B cell (primary cell): Measurements from ENCODE around the gene CSE1L. TPM values are rescaled to one million over a fixed set of nuclear protein-coding genes. Genes with fewer than 3 reads are reported as not detected.
"Not testable (repeated sequence)": the region's sequence is repeated elsewhere in the genome, so short reads cannot be mapped to it uniquely, and the experiment has no call there.

Experiments used
- ATAC-seq: fragments of 200-7000 bp; cut with Tn5 transposase; one replicate; pipeline ENCODE4 v1.10.0; 2021; ENCODE audit warnings: low read depth, mild to moderate bottlenecking, moderate number of reproducible peaks, moderate library complexity
- CTCF ChIA-PET: fragments of 350-600 bp; sonication (Branson Sonifier 250); formaldehyde crosslinking; loops from one replicate; lab custom pipeline; 2021; ENCODE audit warnings: antibody characterized with exemption, inconsistent platforms; lab: Charles Lee
- POLR2A ChIA-PET: fragments of 350-600 bp; sonication (Branson Sonifier 250); formaldehyde crosslinking; loops from one replicate; lab custom pipeline; 2021; ENCODE audit warnings: antibody characterized with exemption; lab: Charles Lee
- DNase-seq: peaks from one replicate; pipeline ENCODE4 v3.0.0; 2013
- H2AFZ ChIP-seq: 2 replicates; pipeline ENCODE4 v1.6.1; 2012; ENCODE audit warnings: mild to moderate bottlenecking, low read depth, low read length; ENCODE audit not compliant: insufficient read depth, poor library complexity, severe bottlenecking
- H3K27ac ChIP-seq, 2 donors: 1 replicate in 1 of 2; 2 replicates in 1 of 2; pipeline ENCODE4 v1.5.1; 2012 to 2013; ENCODE audit warnings: low read length in 2 of 2, mild to moderate bottlenecking in 2 of 2, moderate library complexity in 1 of 2
- H3K27me3 ChIP-seq, 4 experiments: fragments of 200-600 bp in 1 of 4; sonication (generic) in 1 of 4; replicated peaks in 1 of 4; 1 replicate in 2 of 4; 2 replicates in 2 of 4; pipeline versions ENCODE4 v1.6.1 to v1.7.0; 2013 to 2016; ENCODE audit warnings: low read length in 3 of 4, mild to moderate bottlenecking in 2 of 4, mixed read lengths in 1 of 4, moderate library complexity in 1 of 4; ENCODE audit not compliant: insufficient read depth in 4 of 4, control insufficient read depth in 3 of 4; ENCODE audit errors: control extremely low read depth in 1 of 4
- H3K36me3 ChIP-seq, 2 experiments: replicated peaks in 1 of 2; 1 replicate in 1 of 2; 2 replicates in 1 of 2; pipeline versions ENCODE4 v1.6.1 to v1.7.1; 2013; ENCODE audit warnings: low read length in 1 of 2; ENCODE audit not compliant: insufficient read depth in 2 of 2, control insufficient read depth in 1 of 2; ENCODE audit errors: control extremely low read depth in 1 of 2, extremely low read depth in 1 of 2
- H3K4me1 ChIP-seq, 2 donors: fragments of 200-600 bp in 1 of 2; sonication (generic) in 1 of 2; 1 replicate in 1 of 2; 2 replicates in 1 of 2; pipeline versions ENCODE4 v1.5.1 to v1.6.1; 2013 to 2017; ENCODE audit warnings: low read length in 2 of 2; ENCODE audit not compliant: control insufficient read depth in 2 of 2, insufficient read depth in 2 of 2
- H3K4me2 ChIP-seq: replicated peaks from 2 replicates; pipeline ENCODE3; 2012; ENCODE audit warnings: mild to moderate bottlenecking, low read depth, low read length; ENCODE audit not compliant: poor library complexity, severe bottlenecking
- H3K4me3 ChIP-seq, 5 experiments: fragments of 200-600 bp in 1 of 5; sonication (generic) in 1 of 5; 1 replicate in 3 of 5; 2 replicates in 2 of 5; pipeline versions ENCODE4 v1.5.1 to v1.7.0; 2011 to 2016; ENCODE audit warnings: low read length in 4 of 5, mild to moderate bottlenecking in 4 of 5, low read depth in 2 of 5, control low read depth in 1 of 5, moderate library complexity in 1 of 5; ENCODE audit not compliant: insufficient read depth in 1 of 5; ENCODE audit errors: control extremely low read depth in 1 of 5, extremely low read depth in 1 of 5
- H3K79me2 ChIP-seq: fragments of 200-600 bp; sonication (generic); one replicate; pipeline ENCODE4 v1.6.0; 2016; ENCODE audit warnings: low read length; ENCODE audit not compliant: control insufficient read depth, insufficient read depth
- H3K9ac ChIP-seq: fragments of 200-600 bp; sonication (generic); 2 replicates; pipeline ENCODE4 v1.6.1; 2017; ENCODE audit warnings: mild to moderate bottlenecking, low read length, moderate library complexity
- H3K9me3 ChIP-seq, 3 donors: one replicate each; pipeline versions ENCODE4 v1.6.1 to v1.7.1; 2013; ENCODE audit warnings: low read length in 2 of 3; ENCODE audit not compliant: control insufficient read depth in 2 of 3, insufficient read depth in 1 of 3; ENCODE audit errors: control extremely low read depth in 1 of 3
- H4K20me1 ChIP-seq: 2 replicates; pipeline ENCODE4 v1.6.0; 2012; ENCODE audit warnings: mild to moderate bottlenecking, low read length; ENCODE audit not compliant: insufficient read depth, control insufficient read depth, poor library complexity, severe bottlenecking
- H3K27ac Mint-ChIP-seq: one replicate; pipeline ENCODE4 v1.8.0; 2021; ENCODE audit warnings: mixed read lengths
- H3K27me3 Mint-ChIP-seq: one replicate; pipeline ENCODE4 v1.8.0; 2021; ENCODE audit warnings: mixed read lengths
- H3K4me1 Mint-ChIP-seq: one replicate; pipeline ENCODE4 v1.8.0; 2021; ENCODE audit warnings: mixed read lengths
- H3K4me3 Mint-ChIP-seq: one replicate; pipeline ENCODE4 v1.8.0; 2021; ENCODE audit warnings: mixed read lengths
- H3K9me3 Mint-ChIP-seq: one replicate; pipeline ENCODE4 v1.8.0; 2022; ENCODE audit warnings: mixed read lengths; ENCODE audit not compliant: insufficient read depth
- EZH2 ChIP-seq: IDR thresholded peaks from 2 replicates; pipeline ENCODE4 v1.6.1; 2012; ENCODE audit warnings: borderline replicate concordance, low read depth, mild to moderate bottlenecking, moderate library complexity, low read length; ENCODE audit not compliant: insufficient read depth, poor library complexity, severe bottlenecking
- WGBS: methylation state at CpG from one replicate; pipeline ENCODE4 v1.1.5; 2013; ENCODE audit warnings: missing lambda C conversion rate; ENCODE audit not compliant: insufficient coverage; 5-methylcytosine and 5-hydroxymethylcytosine counted together
- intact Hi-C: fragments of 100-400 bp; cut with micrococcal nuclease; formaldehyde crosslinking; loops from one replicate; pipeline ENCODE4 v1.10.0; 2022
- polyA plus RNA-seq: library from polyadenylated mRNA; depleted of rRNA; stranded (reverse); fragments of >200 nt; gene quantifications from 2 replicates; pipeline ENCODE4 v1.2.3, GENCODE V29; 2012
- total RNA-seq, 2 donors: library from RNA; stranded (reverse); fragments of 120-200 nt in 1 of 2; gene quantifications; 1 replicate in 1 of 2; 2 replicates in 1 of 2; pipeline versions ENCODE4 v1.2.3 to v1.2.4, GENCODE V29; 2013 to 2022
- TF ChIP-seq, protein P1 (sequence below): fragments of 200-600 bp; IDR thresholded peaks from one replicate; pipeline ENCODE4 v1.8.0; 2022; ENCODE audit warnings: antibody characterized with exemption, mild to moderate bottlenecking

The CSE1L gene
- total and polyA plus RNA-seq, 2 donors (not counting 1 experiment from before 2014, with no cell fraction given), result 7.6 to 38.0 TPM

DNA sequence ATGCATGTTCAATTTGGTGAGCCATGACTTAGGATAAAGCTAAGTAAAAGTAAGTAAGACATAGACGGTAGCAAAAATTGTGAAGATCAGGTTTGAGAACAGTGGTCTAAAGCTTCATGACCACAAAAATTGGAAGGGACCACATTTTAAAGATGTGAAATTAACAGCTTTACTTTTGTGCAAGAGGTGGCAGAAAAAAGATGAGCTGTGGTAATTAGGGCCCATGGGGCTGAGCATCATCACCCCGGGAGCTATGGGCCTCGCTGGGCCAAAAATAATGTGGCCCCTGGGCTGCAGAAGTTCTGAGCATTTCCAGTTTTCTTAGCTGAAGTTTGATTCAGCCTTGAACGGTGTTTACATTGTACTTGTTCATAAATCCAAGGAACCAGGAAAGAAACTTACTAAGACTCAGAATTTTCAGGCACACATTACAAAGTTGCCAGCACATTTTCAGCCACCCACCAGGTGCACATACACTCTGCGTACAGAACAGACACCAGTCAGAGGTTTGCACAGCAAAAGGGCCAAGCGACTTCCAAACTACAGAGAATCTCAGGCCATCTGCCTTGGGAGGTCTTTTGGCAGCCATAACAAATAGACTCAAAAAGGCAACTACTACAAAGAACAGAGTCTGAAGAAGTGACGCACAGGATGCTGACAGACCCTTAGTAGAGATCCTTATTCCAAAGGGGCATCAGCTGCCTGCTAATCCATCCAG is 57.7 kb downstream of the CSE1L start:
- peaks cover 15 to 27% of the 10 kb centered on the region in 2 donors for H3K4me1 ChIP-seq
- H3K79me2 ChIP-seq, result peaks cover 2% of the 10 kb centered on the region
- no peak overlapping the region for H3K4me2 ChIP-seq
- ChIA-PET POLR2A (no interaction called here), CTCF (no interaction called here)
- Mint-ChIP-seq H3K27ac (no peak overlapping the region), H3K4me1 (peaks cover 21% of the 10 kb centered on the region), H3K4me3 (no peak overlapping the region), H3K9me3 (no peaks in the 10 kb centered on the region), H3K27me3 (no peaks in the 10 kb centered on the region)
- no peak for TF ChIP-seq EZH2
- TF ChIP-seq, protein P1, sequence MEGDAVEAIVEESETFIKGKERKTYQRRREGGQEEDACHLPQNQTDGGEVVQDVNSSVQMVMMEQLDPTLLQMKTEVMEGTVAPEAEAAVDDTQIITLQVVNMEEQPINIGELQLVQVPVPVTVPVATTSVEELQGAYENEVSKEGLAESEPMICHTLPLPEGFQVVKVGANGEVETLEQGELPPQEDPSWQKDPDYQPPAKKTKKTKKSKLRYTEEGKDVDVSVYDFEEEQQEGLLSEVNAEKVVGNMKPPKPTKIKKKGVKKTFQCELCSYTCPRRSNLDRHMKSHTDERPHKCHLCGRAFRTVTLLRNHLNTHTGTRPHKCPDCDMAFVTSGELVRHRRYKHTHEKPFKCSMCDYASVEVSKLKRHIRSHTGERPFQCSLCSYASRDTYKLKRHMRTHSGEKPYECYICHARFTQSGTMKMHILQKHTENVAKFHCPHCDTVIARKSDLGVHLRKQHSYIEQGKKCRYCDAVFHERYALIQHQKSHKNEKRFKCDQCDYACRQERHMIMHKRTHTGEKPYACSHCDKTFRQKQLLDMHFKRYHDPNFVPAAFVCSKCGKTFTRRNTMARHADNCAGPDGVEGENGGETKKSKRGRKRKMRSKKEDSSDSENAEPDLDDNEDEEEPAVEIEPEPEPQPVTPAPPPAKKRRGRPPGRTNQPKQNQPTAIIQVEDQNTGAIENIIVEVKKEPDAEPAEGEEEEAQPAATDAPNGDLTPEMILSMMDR, result no peak
- no peaks in the 10 kb centered on the region for H3K9me3 ChIP-seq
- no peaks in the 10 kb centered on the region for H3K27me3 ChIP-seq
- DNase-seq (no peak), ATAC-seq (no peak)
- no peak overlapping the region for H3K9ac ChIP-seq
- H3K27ac ChIP-seq, result no peak overlapping the region
- peaks cover 0 to 26% of the 10 kb centered on the region in 2 experiments for H3K36me3 ChIP-seq
- no peak overlapping the region for H3K4me3 ChIP-seq
- WGBS, result 96% methylated on average over 7 of the region's 7 CpGs
- H2AFZ ChIP-seq, result no peak overlapping the region
- intact Hi-C loops, result no loop called here
- no peaks in the 10 kb centered on the region for H4K20me1 ChIP-seq

DNA sequence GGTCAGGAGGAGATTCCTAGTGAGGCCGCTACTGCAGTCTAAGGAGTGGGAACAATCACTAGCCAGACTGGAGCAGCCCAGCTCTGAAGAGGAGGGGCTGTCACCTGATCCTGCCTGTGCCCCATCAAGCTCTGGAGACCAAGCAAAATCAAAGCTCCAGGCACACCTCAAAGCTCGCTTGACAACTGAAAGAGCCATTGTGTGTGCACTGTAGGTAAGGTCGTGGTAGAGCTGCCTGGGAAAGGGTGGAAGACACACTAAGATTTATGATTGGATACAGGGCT is 58.2 kb downstream of the CSE1L start:
- ChIA-PET CTCF (no interaction called here), POLR2A (no interaction called here)
- Mint-ChIP-seq H3K4me1 (peaks cover 18% of the 10 kb centered on the region), H3K9me3 (no peaks in the 10 kb centered on the region), H3K4me3 (no peak overlapping the region), H3K27ac (no peak overlapping the region), H3K27me3 (no peaks in the 10 kb centered on the region)
- DNase-seq (no peak), ATAC-seq (no peak)
- intact Hi-C loops, result no loop called here
- H3K4me3 ChIP-seq, result no peak overlapping the region
- H3K79me2 ChIP-seq, result no peaks in the 10 kb centered on the region
- H3K4me2 ChIP-seq, result no peak overlapping the region
- H3K27me3 ChIP-seq, result no peaks in the 10 kb centered on the region
- no peak overlapping the region for H2AFZ ChIP-seq
- H3K9me3 ChIP-seq, result no peaks in the 10 kb centered on the region
- no peak overlapping the region for H3K9ac ChIP-seq
- TF ChIP-seq, protein P1, result no peak
- TF ChIP-seq EZH2, result no peak
- no peaks in the 10 kb centered on the region for H4K20me1 ChIP-seq
- no peak overlapping the region for H3K27ac ChIP-seq
- WGBS, result 100% methylated on average over 2 of the region's 3 CpGs
- peaks cover 0 to 26% of the 10 kb centered on the region in 2 experiments for H3K36me3 ChIP-seq
- H3K4me1 ChIP-seq, result peaks cover 11 to 22% of the 10 kb centered on the region in 2 donors

DNA sequence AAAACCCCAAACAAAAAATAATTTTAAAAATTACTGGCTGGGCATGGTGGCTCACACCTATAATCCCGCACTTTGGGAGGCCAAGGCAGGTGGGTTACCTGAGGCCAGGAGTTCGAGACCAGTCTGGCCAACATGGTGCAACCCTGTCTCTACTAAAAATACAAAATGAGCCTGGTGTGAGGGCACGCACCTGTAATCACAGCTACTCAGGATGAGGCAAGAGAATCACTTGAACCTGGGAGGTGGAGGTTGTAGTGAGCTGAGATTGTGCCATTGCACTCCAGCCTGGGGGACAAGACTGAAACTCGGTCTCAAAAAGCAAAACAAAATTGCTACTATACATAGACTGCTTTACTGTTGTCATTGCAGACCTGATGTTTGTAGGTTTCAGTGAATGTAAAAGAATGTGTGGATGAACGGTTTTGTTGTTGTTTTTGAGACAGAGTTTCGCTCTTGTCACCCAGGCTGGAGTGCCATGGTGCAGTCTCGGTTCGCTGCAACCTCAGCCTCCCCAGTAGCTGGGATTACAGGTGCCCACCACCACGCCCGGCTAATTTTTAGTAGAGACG is 59.0 kb downstream of the CSE1L start:
- H3K27me3 ChIP-seq, ATAC-seq, H3K9ac ChIP-seq, intact Hi-C loops, H3K27ac ChIP-seq, H3K4me3 ChIP-seq, H3K9me3 ChIP-seq, H3K4me3 Mint-ChIP-seq, H3K9me3 Mint-ChIP-seq, POLR2A ChIA-PET, DNase-seq, H3K27ac Mint-ChIP-seq, H4K20me1 ChIP-seq, CTCF ChIA-PET, H3K4me2 ChIP-seq, H2AFZ ChIP-seq, H3K27me3 Mint-ChIP-seq, H3K79me2 ChIP-seq: not testable (repeated sequence)
- H3K4me1 Mint-ChIP-seq, result peaks cover 14% of the 10 kb centered on the region
- WGBS, result 100% methylated on average over 9 of the region's 11 CpGs
- peaks cover 0 to 29% of the 10 kb centered on the region in 2 experiments for H3K36me3 ChIP-seq
- H3K4me1 ChIP-seq, result peaks cover 11 to 18% of the 10 kb centered on the region in 2 donors
